GM19351 (cell line): Measurements from ENCODE around the gene KCNJ6.

Experiments
- ATAC-seq: cut with Tn5 transposase; IDR thresholded peaks from one replicate; pipeline ENCODE4 v1.9.1; 2021; ENCODE audit warnings: mild to moderate bottlenecking, moderate library complexity; ENCODE audit not compliant: unreplicated experiment

KCNJ6 gene

GRCh38 chr21:37905291-37905690 lies 11.0 kb downstream of the KCNJ6 start:
- no peak for ATAC-seq

- no peak for ATAC-seq
Measured at GRCh38 chr21:37904856-37905255, 11.4 kb downstream of the KCNJ6 start.

GRCh38 chr21:37903396-37903795 lies 12.9 kb downstream of the KCNJ6 start:
- ATAC-seq: no peak

GRCh38 chr21:37899146-37899545 lies 17.1 kb downstream of the KCNJ6 start:
- no peak for ATAC-seq

GRCh38 chr21:37896788-37897187 lies 19.5 kb downstream of the KCNJ6 start:
- ATAC-seq: no peak

- no peak for ATAC-seq
Measured at GRCh38 chr21:37891972-37892371, 24.3 kb downstream of the KCNJ6 start.

GRCh38 chr21:37888659-37889058 lies 27.6 kb downstream of the KCNJ6 start:
- ATAC-seq: no peak

GRCh38 chr21:37886726-37887299 lies 29.4 kb downstream of the KCNJ6 start:
- ATAC-seq: no peak

- no peak for ATAC-seq
Measured at GRCh38 chr21:37886120-37886519, 30.1 kb downstream of the KCNJ6 start.

GRCh38 chr21:37878946-37879660 lies 37.2 kb downstream of the KCNJ6 start:
- ATAC-seq: no peak

GRCh38 chr21:37877888-37878684 lies 38.2 kb downstream of the KCNJ6 start:
- no peak for ATAC-seq

- ATAC-seq: no peak
Measured at GRCh38 chr21:37877171-37877570, 39.1 kb downstream of the KCNJ6 start.

- no peak for ATAC-seq
Measured at GRCh38 chr21:37876561-37876960, 39.7 kb downstream of the KCNJ6 start.

GRCh38 chr21:37874904-37875780 lies 41.1 kb downstream of the KCNJ6 start:
- ATAC-seq: no peak

GRCh38 chr21:37874481-37874880 lies 41.8 kb downstream of the KCNJ6 start:
- no peak for ATAC-seq

- no peak for ATAC-seq
Measured at GRCh38 chr21:37873655-37874054, 42.6 kb downstream of the KCNJ6 start.

GRCh38 chr21:37871121-37871862 lies 45.0 kb downstream of the KCNJ6 start:
- ATAC-seq: no peak

- ATAC-seq: no peak
Measured at GRCh38 chr21:37870221-37870620, 46.0 kb downstream of the KCNJ6 start.

- ATAC-seq: no peak
Measured at GRCh38 chr21:37869661-37870060, 46.6 kb downstream of the KCNJ6 start.
